Measurements from ENCODE around the gene ACOT7.

The ACOT7 gene

DNA sequence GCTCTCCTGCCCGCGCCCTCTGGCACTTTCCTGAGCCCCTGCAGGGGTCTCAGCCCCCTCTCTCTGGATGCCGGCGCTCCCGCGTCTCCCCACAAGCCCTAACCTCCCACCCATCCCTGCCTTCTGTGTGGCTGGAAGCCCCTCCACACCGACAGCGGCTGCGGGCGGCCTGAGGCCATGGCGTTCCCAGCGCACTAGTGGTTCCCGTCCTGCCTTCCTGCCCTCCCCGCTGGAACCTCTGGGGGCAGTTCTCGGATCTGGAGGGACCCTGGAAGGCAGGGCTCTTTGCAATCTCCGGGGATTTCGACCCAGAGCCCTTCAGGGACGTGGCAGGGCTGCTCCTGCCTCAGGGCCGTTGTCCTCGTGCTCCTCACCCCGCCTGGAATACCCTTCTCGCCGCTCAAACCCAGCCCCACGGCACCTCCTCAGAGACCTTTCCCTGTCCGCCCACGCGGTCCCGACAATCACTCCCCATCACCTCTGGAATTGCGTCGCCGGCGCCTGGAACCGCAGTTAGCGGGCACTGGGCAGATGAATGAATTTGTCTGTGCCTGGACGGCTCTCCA lies 30.5 kb upstream of the ACOT7 start:
- FAIRE-seq: no peak

DNA sequence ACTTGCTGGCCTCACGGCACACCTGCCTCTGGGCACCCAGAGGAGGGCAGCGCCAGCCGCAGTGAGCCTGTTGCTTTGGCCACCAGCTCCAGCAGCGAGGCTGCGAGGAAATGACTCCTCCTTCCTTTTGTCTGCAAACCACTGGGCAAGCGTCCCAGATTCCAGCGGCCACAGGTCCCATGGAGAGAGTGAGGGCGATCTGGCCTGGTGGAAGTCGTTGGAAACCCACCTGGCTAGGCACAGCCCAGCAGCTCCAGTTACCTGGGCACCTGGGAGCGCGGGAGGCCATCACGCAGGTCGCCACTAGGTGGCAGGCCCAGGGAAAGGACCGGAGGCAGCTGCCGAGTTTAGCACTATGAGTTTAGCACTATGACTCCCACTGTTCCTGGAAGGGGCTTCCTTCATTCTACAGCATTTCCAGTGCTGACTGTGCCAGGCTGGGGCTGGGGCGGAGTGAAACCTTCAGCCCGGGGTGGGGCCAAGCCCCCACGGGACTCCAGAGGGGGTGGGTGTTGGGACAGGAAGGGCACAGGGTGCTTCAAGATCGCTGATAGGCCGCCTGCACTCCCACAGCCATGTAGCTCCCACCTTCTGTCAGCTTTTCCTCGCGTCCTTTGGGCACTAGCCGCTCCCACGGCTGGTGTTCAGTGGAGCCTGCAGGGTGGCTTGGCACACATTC lies 29.9 kb upstream of the ACOT7 start:
- FAIRE-seq: no peak

DNA sequence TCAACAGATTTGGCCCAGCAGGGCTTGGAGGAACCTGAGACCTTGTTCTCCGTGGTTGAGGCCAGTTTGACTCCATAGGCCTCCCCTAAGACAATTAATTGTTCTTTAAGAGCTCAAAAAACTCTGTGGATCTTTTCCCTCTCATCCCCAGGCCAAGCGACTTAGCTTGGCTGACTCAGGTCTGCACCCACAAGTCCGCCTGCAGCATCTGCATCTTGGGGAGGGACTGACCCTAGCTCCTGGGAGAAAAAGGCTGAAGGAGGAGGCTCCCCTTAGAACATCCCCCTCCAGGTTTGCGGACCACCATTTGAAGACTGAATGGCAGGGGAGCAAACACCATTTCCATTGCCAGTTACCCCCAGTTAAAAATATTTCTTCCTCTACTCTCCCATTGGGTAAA lies 27.7 kb upstream of the ACOT7 start:
- no peak for FAIRE-seq

DNA sequence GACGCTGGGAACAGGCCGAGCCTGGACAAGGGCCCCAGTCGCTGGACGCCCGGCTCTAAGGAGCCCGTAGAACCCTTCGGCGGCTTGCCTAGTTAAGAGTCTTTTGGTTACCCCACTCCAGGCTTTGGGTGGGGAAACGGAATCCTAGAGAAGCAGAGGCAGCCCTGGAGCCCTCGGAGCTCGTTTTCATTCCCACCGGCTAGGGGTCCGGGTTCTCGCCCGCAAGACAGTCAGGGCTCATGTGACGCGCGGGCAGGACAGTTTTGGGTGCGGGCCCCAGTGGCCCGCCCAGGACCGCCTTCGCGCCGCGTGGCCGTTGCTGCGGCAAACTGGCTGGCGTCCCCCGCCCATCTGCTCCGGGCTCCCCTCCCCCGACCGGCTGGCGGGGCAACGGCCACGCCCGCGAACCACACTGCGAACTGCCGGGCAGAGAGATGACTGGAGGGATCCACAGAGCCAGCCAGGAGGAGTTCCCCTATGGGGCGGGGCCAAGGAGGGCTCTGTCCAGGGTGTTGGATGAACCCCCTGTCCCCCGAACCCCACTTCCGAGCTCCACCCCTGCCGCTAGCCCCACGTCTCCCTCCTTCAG lies 27.0 kb upstream of the ACOT7 start:
- no peak for FAIRE-seq

DNA sequence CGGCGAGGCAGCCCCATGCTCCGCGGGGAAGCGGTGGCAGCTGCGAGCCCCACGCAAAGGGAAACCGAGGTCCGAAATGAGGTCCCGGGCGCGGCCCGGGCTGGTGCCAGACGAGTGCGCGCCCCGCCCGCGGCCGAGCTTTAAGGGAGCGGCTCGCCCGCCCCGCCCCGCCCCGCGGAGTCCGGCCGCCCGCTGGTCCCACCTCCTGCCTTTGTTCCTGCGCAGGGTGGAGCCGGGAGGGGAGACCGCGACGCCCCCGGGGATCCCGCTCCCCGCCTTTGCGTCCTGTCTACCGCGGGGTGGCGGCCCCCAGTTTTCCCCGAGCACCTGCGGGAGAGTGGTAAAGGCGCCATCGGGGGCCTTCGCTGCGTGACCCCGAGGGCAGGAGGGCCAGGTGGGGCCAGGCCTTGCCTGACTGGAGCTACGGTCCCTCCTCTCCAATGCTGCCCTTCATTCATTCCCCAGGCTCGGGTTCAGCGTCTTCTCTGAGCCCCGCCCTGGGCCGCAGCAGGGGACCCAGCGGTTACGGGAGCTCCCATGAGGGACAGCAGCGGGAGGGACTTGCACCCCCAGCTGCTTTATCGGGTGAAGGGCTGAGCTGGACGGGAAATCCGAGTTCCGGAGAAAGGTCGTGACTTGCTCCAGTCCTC lies 26.4 kb upstream of the ACOT7 start, which contains the start of gene HES2:
Gene HES2, minus strand, starts transcription at position 116 of the 650 bp plus-strand sequence. Its CDS starts 99 bp downstream, at position 17.
- FAIRE-seq: no peak

DNA sequence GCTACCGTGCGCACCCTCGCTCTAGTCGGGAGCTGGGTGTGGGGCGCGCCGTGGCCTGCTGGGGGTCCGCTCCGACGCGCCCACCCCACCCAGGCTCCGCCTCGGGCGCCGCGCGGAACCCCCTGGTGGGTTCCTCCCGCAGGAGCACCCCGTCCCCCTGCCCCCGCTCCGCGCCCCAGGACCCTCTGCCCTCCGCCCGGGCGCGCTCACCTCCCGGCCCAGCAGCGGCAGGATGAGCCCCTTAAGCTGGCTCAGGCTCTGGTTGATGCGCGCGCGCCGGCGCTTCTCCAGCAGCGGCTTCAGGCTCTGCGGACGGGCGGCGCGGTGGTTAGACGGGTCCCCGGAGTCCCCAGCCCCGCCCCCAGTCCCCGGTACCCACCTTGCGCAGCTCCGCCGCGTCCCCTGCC lies 25.8 kb upstream of the ACOT7 start:
- FAIRE-seq: no peak

DNA sequence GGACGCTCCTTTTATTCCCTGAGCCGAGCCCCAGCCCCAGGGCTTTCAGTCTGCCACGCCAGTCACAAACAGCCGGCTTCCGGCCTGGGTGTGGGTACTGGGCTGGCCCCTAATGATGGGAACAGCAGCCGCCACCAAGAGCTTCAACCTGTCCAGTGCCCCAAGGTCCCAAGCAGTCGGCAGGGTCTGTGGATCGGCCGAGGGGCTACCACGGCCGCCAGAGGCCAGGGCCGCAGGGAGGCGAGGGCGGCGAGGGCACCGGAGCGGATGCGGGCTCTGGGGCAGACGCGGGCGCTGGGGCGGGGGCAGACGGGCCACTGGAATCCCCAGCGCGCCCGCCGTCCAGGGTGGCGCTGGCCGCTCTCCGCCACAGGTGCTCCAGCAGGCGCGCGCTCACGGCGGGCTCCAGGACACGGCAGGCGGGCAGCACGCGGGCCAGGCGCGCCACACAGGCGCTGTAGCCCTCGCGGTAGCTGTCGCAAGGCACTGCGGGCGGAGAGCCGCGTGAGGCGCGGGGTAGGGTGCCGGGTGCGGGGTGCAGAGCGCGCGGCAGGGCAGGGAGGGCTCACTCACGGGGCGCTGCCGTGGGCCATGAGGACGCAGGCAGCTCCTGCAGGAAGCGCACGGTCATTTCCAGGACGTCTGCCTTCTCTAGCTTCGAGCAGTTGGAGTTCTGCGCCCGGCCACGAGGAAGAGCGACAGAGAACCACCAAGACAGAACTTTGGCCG lies 25.3 kb upstream of the ACOT7 start:
- no peak for FAIRE-seq

DNA sequence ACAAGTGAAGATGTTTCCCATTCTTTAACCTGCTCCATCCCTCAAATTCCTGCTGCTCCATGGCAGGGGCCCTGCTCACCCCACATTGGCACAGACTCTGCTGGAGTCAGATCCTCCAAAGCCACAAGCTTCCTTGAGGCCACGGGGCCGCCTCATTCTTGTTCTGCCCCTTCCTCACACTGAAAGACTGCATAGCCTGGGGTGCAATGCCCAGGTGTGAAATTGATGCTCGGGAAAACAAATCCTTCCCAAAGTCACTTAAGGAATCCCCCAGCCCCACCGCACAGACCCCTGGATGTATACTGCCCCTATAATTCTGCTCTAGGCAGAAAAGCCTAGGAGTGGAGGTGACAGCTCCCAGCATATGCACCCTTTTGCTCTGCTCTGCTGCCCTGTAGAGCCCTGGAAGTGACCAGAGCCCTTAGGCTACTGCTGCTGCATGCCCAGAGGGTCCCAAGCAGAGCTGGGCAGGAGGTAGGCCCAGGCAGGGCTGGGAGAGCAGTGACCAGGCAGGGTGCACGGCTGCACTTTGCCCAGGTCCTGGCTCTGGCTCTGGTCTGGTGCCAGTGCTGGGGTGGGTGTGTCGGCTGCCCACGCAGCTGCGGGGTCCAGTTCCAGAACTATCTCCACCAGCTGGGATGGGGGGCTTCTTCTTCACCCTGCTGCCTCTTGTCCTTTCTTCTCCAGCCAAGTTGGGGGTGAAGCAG lies 24.5 kb upstream of the ACOT7 start:
- FAIRE-seq: no peak

DNA sequence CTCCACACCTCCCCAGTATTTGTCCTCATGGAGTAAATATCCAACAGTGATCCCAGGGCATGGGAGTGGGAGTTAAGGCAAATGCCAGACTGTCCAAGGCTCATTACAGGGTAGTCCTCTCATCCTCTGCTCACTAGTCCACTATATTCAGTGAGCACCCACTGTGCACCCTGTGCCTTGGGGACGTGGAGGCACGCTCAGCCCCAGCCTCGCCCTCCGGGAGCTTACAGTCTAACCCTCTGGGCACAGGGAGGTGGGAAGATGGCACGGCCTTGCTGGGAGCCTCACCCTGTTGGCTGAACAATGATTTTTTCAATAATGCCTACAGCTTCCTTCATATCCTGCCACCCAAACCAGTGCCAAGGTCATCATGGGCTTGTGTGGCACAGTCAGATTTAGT lies 23.3 kb upstream of the ACOT7 start:
- no peak for FAIRE-seq

DNA sequence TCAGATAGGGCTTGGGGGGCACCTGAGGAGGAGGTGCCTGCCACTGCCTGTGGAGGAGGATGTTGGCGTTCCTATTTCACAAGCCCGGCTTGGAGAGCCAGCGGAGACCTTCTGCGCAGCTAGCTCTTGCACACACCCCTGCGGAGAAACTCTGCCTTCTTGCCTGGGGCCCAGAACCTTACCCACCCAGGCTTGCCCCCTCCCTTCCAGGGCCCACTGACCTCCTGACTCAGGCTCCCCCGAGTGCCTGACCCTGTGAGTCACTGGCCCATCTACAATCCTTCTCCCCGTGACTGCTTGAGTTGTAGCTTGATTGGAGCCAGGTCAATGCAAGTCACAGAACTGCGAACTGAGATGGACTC lies 22.7 kb upstream of the ACOT7 start:
- no peak for FAIRE-seq

DNA sequence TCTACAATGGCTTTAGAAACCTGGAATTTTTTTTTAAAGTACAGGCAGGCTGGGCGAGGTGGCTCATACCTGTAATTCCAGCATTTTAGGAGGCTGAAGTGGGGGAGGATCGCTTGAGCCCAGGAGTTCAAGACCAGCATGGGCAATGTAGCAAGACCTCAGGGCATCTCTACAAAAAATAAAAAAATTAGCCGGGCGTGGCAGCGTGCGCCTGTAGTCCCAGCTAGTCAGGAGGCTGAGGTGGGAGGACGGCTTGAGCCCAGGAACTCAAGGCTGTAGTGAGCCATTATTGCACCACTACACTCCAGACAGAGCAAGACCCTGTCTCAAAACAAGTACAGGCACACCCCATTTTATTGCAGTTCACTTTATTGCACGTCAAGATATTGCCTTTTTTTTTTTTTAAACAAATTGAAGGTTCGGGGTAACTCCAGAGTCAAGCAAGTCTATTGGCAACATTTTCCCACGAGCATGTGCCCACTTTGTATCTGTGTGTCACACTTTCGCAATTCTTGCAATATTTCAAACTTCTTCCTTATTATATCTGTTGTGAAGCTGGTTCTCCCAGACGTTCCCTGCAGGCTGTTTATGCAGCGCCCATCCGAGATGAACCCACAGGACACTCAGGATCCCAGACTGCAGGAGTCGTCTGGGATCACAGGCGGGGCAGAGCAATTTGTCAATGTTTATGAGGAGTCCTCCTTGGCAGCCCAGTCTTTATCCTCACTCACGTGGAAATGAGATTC lies 21.5 kb upstream of the ACOT7 start:
- no peak for FAIRE-seq

DNA sequence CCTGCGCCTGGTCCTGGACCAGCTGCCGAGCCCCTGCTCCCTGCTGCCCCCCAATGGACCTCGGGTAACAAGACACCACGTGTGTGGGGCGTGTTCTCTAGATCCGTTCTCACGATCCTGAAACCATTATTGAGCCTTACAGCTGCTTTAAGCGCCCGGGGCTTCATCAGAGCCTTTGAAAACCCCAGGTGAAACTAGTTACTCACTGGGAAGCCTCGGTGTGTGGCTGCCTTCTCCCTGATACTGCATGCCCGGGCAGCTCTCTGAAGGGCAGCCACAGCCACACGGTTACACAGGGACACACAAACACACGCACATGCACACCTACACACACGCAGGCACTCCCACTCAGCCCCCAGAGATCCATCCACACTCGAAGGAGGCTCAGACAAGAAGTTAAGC lies 20.9 kb upstream of the ACOT7 start:
- no peak for FAIRE-seq

DNA sequence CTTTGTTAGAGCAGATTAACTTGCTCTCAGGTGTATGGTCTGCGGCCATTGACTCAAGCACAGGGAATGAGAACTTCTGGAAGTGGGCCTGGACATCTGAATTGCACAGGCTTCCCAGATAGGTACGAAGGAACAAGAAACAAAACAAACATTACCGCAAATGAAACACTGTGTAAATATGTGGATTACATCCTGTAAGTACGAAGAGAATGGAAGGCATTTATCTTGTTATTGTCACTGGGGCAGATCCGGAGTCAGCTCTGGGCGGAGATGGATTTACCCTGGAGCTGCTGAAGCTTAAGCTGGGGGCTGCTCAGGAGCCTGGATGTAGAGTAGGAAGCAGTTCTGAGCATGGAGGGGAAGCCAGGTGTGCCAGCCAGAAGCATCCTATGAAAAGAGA lies 19.3 kb upstream of the ACOT7 start:
- FAIRE-seq: no peak

DNA sequence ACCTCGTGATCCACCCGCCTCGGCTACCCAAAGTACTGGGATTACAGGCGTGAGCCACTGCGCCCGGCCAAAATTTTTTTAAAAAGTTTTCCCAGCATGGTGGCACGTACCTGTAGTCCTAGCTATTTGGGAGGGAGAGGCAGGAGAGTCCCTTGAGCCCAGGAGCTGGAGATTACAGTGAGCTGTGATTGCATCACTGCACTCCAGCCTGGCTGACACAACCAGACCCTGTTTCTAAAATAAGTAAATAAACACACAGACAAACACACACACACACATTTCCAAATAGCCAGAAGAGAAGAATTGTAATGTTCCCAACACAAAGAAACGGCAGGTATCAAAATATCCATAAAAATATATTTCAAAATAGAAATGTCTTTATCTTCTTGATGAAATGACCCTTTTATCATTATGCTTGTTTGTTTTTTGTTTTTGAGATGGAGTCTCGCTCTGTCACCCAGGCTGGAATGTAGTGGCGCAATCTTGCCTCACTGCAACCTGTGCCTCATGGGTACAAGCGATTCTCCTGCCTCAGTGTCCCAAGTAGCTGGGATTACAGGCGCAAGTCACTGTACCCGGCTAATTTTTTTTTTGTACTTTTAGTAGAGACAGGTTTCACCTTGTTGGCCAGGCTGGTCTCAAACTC lies 16.8 kb upstream of the ACOT7 start:
- FAIRE-seq: no peak

DNA sequence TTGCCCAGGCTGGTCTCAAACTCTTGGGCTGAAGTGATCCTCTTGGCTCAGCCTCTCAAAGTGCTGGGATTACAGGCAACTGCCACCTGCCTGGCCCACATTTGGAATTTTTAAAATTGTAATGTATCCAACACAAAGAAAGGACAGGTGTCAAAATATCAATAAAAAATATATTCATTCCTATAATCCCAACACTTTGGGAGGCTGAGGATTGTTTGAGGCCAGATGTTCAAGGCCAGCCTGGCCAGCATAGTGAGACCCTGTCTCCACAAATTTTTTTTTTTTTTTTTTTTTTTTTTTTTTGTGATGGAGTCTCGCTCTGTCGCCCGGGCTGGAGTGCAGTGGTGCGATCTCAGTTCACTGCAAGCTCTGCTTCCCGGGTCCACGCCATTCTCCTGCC lies 16.2 kb upstream of the ACOT7 start:
- no peak for FAIRE-seq

DNA sequence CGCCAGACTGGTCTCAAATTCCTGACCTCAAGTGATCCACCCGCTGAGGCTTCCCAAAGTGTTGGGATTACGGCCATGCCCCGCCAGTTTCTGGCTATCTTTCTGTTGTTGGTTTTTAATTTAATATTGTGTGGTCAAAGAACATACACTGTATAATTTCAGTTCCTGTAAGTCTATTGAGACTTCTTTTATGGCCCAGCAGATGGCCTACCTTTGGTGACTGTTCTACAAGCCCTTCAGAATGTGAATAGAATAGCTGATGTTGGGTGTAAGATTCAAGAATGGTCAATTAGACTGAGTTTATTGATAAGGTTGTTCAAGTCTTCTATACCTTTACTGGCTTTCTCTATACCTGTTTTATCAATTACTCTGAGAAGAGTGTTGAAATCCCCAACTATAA lies 15.5 kb upstream of the ACOT7 start:
- no peak for FAIRE-seq

DNA sequence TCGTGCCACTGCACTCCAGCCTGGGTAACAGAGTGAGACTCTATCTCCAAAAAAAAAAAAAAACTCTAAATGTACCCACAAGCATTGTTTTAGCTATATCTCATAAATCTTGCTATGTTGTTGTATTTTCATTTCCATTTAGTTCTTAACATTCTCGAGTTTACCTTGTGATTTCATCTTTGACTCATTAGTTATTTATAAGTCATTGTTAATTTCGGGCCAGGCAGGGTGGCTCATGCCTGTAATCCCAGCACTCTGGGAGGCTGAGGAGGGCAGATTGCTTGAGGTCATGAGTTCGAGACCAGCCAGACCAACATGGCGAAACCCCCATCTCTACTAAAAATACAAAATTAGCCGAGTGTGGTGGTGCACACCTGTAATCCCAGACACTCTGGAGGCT lies 14.5 kb upstream of the ACOT7 start:
- no peak for FAIRE-seq

DNA sequence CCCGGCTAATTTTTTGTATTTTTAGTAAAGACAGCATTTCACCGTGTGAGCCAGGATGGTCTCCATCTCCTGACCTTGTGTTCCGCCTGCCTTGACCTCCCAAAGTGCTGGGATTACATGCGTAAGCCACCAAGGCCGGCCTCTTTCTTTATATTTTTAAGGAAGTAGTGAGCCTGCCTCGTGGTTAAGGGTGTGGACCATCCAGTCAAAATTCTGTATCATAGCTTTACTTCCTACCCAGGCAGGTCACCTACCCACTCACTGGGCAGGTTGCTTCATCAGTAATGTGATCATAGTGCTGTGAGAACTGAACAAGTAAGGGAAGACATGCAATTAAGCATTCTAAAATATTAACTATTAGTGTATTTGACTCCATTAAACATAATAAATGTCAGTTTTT lies 8.1 kb upstream of the ACOT7 start:
- FAIRE-seq: no peak

DNA sequence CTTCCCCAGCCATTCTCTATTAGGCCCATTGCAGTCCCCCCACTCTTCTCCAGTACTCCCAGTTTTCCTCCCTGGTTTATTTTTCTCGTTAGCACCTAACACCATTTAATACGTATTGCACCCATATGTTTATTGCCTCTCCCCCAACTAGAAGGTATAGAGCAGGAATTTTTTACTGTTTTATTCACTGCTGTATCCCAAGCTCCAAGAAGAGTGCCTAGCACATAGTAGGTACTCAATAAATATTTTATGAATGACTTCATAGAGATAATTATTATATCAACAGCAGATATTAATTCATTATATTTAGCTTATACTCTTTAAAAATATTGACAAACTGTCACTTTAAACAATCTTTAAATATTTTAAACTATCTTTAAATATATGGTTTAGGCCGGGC lies 5.7 kb upstream of the ACOT7 start:
- FAIRE-seq: no peak

DNA sequence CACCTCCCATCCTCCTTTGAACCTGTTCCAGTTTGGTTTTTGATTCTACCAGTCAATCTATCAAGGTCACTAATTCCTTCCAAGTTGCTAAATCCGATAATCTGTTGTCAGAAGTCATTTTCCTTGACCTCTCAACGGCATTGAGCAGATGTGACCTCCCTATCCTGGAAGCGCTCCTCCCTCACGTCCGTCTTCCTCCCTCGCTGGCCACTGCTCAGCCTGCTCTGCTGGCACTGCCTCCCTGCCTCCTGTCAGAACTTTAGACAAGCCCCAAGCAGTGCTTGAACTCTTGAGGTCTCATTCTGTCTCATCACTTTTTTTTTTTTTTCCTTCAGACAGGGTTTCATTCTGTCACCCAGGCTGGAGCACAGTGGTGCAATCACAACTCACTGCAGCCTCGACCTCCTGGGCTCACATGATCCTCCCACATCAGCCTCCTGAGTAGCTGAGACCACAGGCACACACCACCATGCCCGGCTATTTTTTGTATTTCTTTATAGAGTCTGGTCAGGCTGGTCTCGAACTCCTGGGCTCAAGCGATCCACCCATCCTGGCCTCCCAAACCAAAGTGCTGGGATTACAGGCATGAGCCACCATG lies 4.4 kb upstream of the ACOT7 start:
- no peak for FAIRE-seq

DNA sequence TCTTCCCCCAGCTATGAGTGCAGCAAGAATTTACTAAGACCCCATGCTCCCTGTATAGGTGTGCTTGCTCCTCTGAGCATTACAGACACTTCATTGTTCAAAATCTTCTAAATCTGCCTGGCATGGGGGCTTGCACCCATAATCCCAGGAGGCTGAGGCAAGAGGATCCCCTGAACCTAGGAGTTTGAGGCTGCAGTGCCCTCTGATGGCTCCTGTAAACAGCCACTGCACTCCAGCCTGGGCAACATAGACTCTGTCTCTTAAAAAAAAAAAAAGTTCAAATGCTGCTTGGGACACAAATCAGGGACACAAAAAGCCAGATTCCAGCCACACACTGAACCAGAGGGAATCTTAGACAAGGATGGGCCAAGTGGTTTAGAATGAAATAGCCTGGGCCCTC lies 3.4 kb upstream of the ACOT7 start:
- FAIRE-seq: no peak

Data from colon (tissue), 2 donors.